Ecto neural progenitor cell (in vitro differentiated cells): Measurements from ENCODE around the gene CLCN1.
"Not testable (repeated sequence)": the region's sequence is repeated elsewhere in the genome, so short reads cannot be mapped to it uniquely, and the experiment has no call there.

ENCODE experiments used
- DNase-seq: peaks from one replicate; pipeline ENCODE4 v3.0.0-alpha.2; 2018; ENCODE audit warnings: low spot score

CLCN1 gene

DNA sequence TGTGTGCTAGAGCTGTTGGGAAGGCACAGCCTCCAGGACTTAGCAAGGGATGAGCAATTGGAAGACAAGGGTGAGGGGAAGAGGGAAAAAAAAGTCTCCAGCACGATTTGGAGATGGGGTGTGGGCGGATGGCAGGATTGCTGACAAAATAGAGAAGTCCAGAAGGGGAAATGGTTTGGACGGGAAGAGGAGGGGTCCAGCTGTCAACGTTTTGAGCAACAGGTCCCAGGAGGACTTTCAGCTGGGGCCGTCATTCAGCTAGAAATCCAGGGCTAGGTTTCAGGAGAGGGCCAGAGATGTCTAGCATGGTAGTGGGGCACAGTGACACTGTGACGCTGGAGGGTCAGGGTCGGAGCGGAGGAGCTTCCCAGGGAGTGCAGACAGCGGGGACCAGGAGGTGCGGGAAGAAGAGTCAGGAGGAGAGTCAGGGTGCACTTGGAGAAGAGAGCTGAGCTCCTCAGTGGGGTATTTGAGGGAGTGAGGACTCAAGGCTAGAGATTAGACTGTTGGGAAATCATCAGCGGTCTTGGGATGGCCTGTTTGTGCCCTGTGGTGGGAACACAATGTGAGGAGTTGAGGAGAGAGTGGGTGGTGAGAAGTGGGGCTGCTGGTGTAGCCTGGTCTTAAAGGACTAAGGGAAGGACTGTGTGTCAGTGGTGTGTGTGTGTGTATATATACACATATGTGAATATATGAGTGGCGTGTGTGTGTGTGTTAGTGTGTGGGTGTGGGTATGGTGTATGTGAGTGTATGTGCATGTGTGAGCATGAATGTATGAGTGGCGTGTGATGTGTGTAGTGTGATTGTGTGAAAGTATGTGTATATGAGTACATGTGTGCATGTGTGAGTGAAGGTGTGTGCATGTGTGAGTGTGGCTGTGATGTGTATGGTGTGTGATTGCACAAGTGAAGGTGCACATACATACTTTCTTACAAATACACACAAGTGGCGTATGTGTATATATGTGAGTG lies 69.0 kb downstream of the CLCN1 start:
- no peak for DNase-seq

DNA sequence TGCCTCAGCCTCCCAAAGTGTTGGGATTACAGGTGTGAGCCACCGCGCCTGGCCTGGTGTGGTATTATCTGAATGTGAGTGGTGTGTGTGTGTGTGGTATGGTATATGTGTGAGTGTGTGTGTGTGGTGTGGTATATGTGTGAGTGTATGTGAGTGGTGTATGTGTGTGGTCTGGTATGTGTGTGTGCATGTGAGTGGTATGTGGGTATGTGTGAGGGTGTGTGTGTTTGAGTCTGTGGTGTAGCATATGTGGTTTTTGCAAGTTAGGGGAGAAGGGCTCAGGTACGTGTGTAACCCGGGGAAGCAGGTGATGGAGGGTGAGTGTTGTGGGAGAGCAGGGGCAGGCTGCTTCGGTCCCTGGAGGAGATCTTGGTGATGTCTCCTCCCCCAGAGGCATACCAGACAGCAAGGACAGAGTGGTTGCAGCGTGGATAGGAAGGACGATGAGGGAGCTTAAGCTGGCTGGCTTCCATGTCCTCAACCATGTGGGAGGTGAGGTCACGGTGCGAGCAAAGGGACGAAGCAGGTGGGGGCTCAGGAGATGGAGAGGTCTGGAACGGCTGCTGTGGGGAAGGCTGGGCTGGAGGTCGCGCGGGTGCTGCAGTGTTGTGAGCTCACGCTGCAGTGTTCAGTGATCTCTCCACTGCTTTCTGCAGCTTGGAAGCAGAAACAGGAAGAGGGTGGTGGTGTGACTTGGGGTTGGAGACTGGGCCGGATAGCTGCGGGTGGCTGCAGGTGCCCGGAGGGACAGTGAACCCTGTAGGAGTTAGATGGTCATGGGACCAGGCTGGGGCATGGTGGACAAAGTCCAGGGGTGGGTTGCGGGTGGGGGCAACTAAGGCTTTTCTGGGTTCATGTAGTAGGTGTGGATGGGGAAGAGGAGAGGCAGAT lies 70.2 kb downstream of the CLCN1 start:
- no peak for DNase-seq

DNA sequence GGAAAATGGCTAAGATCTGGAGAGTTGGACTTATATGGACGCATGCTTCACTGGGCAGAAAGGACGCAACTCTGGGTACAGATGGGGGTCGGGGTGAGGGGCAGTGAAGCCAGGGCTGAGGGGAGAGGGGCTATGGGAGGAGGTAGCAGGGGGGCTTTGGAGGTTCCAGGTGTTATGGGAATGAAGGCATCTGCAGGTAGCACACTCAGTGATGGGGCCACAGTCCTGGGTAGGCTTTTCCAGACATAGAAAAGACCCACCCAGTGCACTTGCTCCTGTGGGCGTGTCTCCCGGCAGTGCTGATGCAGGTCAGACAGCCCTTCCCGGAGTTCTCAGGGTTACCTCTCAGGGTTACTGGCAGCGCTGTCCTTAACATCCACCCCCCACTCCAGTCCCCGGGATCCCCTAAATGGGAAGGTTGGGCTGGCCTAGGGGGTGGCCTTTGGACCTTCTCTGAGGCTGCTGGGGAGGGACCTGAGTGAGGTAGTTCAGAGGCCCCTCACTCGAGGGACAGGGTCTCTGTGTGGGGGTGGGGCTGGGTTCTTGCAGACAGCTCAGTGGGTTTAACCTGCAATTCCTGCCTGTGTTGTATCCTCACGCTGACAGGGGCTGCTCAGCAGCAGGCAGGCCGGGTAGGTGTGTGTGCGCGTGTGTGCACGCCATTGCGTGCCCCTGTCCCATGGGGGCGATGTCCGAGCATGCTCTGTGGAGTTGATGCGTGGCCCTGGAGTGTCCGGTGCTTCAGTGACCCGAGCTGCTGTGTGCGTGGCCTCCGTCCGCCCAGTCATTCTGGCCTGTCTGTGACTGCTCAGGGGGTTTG lies 71.5 kb downstream of the CLCN1 start:
- no peak for DNase-seq

DNA sequence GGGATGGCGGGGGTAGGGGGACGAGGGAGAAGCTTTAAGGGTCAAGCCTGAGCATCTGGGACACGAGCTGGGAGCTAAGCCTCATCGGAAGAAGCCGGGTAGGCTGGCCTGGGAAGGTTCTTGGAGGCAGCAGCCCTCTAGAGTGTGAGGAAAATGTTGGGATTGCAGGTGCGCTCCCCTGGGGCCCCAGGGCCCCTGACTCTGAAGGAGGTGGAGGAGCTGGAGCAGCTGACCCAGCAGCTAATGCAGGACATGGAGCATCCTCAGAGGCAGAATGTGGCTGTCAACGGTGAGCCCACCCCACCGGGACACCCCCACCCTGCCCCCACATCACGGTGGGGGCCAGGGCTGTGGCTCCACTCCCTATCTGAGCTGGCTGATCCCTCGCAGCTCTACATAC lies 72.1 kb downstream of the CLCN1 start:
- no peak for DNase-seq

DNA sequence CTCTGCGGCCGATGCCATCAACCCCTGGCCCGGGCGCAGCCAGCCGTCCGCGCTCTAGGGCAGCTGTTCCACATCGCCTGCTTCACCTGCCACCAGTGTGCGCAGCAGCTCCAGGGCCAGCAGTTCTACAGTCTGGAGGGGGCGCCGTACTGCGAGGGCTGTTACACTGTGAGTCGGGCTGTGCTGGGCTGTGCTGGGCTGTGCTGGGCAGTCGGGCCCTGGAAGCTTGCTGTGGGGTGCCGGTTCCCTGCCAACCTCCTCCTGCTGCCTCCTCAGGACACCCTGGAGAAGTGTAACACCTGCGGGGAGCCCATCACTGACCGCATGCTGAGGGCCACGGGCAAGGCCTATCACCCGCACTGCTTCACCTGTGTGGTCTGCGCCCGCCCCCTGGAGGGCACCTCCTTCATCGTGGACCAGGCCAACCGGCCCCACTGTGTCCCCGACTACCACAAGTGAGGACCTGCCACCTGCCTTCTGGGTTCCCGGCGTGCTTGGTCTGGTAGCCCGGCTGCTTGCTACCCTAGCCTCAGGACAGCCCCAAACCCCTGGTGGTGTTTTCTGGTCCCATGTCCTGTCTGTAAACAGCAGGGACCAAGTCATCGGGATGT lies 72.7 kb downstream of the CLCN1 start:
- no peak for DNase-seq

DNA sequence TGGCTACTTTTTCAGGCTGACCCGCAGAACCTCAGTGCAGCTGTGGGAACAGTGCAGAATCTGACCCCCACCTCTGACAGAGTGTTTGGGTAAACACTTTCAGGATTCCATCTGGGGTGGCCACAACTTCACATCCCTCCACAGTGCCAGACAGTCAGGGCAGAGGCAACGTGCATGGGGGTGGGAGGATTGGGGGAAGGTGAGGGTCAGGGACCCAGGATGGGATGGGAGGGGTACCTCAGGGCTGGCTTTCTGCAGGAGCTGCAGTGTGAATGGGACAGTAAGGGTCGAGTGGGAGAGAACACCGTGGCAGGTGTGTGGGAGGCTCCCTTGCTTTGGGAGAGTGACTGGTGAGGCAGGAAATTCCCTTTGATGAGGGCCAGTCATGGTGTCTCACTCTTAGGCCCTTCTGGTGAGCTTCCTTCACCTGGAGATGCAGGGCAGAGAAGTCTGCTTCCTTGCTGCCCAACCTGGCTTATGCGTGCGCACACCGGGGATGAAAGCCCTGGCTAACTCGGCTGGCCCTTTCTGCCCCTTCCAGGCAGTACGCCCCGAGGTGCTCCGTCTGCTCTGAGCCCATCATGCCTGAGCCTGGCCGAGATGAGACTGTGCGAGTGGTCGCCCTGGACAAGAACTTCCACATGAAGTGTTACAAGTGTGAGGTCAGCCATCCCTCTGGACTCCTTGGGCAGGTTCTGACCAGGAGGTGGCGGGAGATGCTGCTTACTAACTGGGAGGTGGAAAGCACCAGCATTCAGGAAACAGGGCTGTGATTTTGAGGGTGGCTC lies 73.6 kb downstream of the CLCN1 start:
- no peak for DNase-seq

DNA sequence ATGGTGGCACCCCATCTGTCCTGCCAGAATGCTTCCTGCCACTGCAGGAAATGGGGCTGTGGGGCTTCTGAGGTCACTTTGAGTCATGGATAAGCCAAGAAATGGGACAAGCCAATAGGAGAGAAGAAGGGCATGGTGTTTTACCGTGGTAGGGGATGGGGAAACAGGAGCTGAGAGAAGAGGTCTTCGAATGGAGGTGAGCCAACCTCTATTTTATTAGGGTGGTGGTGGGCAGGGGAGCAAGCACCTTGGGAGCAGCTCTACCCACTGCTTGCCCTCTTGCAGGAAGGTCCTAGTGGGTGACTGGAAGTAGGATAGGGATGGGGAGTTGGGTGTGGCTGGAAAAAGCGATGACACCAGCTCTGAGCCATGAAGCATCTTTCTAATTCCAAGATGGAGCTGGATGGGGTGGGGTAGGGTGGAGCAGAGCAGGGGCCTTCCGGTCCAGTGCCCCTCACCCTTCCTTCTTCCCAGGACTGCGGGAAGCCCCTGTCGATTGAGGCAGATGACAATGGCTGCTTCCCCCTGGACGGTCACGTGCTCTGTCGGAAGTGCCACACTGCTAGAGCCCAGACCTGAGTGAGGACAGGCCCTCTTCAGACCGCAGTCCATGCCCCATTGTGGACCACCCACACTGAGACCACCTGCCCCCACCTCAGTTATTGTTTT lies 74.3 kb downstream of the CLCN1 start:
- DNase-seq: no peak

DNA sequence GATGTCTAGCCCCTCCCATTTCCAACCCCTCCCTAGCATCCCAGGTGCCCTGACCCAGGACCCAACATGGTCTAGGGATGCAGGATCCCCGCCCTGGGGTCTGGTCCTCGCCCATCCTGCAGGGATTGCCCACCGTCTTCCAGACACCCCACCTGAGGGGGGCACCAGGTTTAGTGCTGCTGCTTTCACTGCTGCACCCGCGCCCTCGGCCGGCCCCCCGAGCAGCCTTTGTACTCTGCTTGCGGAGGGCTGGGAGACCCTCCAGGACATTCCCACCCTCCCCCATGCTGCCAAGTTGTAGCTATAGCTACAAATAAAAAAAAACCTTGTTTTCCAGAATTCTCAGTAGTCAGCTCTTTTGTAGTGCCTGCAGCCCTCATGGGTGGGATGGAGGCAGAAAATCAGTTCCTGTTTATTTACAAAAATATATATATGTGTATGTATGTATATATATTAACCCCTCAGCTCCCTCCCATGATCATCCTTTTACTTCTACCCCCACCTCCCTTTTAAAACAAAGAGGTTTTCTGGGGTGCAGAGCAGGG lies 74.9 kb downstream of the CLCN1 start:
- no peak for DNase-seq

DNA sequence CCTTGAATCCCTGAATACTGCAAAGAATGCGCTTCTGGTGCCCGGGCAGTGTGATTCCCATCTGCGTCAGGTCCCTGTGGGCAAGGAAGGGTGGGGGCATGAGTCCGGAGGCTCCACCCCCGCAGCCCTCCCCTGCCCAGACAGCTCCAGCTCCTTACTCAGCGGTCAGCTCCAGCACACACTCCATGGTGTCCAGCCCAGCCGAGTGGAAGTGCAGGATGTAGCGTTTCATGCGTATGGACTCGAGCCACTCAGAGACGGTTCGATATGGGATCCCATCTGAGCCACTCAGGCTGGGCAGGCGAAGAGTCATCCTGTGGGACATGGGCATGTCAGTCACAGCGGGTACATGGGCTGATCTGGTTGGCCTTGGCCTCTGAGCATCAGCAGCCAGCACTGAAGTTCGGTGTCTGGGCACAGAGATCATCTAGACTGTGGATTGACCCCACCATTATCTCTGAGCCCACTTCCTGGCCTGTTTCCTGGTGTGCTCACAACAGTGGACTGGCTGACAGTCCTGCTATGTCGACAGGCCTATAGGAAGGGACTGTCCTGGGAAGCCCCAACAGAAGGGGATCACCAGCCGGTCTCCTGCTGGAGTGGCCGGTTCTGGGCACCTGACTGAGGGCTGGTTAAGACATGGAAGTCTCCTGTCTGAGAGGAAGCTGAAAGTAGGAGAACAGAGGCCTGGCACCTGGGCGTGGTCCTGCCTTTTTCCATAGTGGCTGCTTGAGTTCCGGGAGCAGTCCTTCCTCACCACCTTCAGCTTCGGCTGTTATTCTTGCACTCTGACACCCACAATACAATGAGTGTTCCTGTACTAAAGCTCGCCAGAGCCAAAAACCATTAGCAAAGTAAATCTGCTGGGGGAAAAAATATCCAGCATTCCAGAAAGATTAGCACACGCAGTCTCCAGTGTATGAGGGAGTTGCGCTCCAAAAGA lies 75.8 kb downstream of the CLCN1 start:
- DNase-seq: no peak

DNA sequence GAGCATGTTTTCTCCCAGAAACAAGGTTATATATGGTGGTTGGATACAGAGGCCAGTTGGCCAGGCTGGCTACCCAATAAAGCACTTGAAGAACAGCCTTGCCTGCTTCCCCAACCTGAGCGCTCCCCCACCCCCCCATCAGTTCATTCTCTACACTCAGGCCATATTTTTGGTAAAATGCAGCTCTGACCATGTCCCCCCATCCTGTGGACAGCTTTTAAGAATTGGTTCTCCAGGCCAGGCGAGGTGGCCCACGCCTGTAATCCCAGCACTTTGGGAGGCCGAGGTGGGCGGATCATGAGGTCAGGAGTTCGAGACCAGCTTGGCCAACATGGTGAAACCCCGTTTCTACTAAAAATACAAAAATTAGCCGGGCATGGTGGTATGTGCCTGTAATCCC lies 76.5 kb downstream of the CLCN1 start:
- DNase-seq: not testable (repeated sequence)

DNA sequence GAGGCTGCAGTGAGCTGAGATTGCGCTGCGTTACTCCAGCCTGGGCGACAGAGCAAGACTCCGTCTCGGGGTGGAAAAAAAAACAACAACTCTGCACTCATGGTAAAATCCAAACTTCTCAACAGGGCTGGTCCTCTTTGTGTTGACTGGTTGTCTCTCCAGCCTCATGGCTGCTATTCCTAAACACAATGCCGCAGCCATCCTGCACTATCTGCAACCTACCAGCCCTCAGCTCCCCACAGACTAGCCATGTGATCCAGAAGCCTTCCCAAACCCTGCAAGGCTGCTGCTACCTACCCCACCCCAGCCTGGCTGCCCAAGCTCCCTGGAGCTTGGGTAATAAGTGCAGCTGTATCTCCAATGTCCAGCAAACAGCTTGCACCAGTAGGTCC lies 77.0 kb downstream of the CLCN1 start:
- DNase-seq: no peak

DNA sequence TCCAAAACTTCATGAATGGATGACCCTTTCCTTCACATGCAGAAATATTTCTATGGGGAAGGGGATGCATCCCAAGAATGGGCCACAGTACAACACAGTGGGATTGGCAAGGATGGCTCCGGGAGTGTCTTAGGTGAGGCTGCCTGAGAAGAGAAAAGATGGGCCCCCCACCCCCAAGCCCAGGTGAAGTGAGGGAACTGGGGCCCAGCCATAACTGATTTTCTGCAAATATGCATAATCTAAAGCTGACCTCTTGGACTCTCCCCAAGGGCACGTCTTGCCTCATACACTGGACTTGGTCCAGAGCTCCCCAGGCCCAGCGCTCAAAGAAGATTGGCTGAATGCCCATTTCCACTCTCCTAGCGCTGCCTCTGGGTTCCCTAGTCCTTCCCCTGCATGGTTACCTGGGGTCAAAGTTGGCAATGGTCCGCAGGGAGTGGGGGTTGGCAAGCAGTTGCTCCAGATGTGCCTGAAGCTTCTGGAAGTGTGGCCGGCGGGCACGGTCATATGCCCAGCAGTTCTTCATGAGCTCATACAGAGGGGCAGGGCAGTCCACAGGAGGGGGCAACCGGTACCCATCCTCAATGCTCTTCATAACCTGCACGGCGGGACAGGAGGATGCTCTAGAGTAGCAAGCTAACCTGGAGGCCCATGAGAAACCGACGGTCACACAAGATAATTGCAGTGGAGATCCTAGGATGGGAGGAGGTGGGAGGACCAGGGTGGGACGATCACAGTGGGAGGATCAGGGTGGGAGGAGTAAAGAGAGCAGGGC lies 77.5 kb downstream of the CLCN1 start:
- DNase-seq: no peak

DNA sequence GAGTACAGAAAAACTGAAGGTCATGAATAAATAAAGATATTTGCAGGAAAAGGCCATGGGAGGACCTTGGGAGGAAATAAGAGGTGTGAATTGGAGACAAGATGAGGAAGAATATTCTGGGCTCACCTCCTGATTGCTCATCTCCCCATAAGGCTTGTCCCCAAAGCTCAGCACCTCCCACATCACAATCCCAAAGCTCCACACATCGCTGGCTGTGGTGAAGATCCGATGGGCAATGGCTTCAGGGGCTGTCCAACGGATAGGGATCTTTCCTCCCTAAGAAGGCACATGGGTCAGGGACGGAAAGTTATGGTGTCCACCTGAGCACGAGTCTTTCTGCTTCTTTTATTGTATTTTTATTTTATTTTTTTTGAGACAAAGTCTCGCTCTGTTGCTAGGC lies 78.2 kb downstream of the CLCN1 start:
- no peak for DNase-seq

DNA sequence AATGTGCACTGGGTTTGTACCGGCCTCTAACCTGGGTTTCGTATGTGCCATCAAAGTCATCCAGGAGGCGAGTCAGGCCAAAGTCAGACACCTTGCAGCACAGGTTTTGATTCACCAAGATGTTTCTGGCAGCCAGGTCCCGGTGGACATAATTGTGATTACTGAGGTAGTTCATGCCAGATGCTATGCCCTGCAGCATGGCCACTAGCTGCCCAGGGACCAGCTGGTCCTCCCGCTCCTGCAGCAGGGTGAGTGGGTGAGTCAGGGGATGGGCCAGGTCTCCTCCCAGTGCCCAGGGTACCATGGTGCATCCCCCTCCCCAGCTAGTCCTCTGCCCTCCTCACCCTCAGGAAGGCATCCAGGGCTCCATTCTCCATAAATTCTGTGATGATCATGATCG lies 78.9 kb downstream of the CLCN1 start:
- no peak for DNase-seq

DNA sequence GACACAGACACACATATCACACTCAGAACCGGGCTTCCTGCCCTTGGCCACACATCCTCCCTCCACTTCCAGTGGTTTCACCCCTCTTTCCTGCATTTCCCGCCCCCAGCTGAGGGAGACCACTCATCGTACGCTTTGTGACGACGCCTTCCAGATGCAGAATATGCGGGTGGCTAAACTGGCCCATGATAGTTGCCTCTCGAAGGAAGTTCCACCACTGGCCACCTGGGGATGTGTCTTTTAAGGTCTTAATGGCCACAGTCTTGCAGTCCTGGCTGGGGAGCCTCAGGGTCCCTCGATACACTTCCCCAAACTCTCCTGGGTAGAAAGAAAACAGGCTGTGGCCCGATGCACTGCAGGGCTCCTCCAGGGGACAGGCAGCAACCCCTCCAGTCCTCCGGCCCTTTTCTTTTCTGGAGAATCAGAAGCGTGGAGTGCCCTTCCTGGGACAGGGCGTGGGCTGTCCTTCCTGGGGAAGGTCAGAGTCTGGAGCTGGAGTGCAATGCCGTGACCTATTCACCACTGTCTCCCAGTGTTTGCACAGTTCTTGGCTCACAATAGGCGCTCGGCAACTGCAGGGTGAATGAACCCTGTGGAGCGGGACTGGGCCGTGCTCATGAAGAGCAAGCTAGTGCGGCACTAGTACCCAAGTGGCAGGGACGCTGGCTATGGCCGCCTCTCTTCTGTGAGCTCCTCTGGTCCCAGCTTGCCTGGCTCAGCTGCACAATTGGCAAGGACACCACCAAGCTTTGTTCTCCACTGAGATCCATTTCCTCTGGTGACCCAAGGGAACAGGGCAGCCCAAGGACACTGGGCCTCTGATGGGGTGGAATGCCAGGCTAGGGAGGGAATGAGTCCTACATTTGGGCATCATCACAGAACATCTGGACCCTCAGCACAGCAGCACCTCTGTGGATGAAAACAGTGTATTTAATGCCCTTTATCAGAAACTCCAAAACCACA lies 79.6 kb downstream of the CLCN1 start:
- DNase-seq: no peak

DNA sequence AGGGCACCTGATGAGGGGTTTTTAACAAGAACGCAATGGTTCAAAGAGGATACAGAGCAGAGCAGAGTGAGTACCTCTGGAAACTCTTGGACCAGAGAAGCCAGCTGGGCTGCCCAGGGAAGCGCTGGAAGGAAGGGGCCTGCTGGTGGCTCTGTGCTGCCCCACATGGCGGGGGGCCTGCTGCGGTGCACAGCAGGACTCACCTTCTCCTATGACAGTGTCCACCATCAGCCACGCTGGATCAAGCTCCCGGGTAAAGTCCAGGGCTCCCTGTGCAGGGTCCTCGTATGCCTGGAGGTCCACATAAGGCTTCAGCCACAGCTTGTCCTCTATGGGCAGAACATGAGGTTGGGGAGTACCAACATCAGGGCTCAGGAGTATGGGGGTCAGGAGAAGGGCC lies 80.3 kb downstream of the CLCN1 start:
- no peak for DNase-seq
